ENCODE results near the gene KAZN.

DNA sequence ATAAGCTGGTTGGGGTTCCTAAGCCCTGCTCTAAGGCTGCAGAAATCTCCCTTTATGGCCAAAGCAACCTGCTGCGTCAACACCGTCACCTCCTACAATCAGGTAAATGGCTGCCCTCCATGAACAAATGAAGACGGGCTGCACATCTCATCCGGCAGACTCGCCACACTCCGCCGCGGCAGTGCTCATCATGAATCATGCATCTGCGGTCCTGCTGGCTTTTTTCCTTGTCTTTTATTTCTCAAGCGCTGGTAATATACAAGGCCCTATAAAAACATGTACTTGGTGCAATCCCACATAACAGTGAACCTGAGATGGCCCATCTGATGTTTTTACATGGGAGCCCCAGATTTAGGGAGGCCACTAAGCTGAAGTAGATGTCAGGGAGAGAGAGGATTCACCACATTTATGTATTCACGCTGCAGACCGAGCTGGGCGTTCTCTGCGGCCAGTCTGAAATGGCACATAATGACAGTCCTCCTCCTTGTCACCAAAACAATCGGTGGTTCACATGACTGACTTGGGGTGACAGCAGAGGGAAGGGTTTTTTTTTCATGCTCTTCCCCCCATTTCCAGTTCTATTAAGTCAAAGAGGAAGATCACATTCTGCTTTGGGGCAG is 91.6 kb downstream of the KAZN start:
- TF ChIP-seq, protein P1, sequence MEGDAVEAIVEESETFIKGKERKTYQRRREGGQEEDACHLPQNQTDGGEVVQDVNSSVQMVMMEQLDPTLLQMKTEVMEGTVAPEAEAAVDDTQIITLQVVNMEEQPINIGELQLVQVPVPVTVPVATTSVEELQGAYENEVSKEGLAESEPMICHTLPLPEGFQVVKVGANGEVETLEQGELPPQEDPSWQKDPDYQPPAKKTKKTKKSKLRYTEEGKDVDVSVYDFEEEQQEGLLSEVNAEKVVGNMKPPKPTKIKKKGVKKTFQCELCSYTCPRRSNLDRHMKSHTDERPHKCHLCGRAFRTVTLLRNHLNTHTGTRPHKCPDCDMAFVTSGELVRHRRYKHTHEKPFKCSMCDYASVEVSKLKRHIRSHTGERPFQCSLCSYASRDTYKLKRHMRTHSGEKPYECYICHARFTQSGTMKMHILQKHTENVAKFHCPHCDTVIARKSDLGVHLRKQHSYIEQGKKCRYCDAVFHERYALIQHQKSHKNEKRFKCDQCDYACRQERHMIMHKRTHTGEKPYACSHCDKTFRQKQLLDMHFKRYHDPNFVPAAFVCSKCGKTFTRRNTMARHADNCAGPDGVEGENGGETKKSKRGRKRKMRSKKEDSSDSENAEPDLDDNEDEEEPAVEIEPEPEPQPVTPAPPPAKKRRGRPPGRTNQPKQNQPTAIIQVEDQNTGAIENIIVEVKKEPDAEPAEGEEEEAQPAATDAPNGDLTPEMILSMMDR (IDR thresholded peaks at IDR 0.05): no peak
- TF ChIP-seq POLR2A (IDR thresholded peaks at IDR 0.05): no peak

Measured in testis (tissue), 2 donors.